Measurements from ENCODE around the gene TNRC6B. TPM values are rescaled to one million over a fixed set of nuclear protein-coding genes. Genes with fewer than 3 reads are reported as not detected.

TNRC6B gene
- total and polyA plus RNA-seq, 5 experiments from 2014 or later: 67.3 to 142 (median 116) TPM

- POLR2A ChIA-PET: interaction anchor here (1.5 kb wide), 1 partner anchor 30 kb away, joined by 3 read pairs; no protein-coding TSS in a partner anchor
- DNase-seq (no peak), ATAC-seq (no peak)
- peaks cover 42 to 72% (median 70%) of the 10 kb centered on the region in 4 donors for H3K4me1 Mint-ChIP-seq
- H3K27ac Mint-ChIP-seq: peak overlapping the region in 5 of 10 donors; percentile 46 to 81 (median 59)
- H3K27me3 Mint-ChIP-seq: no peaks in the 10 kb centered on the region
- H3K36me3 Mint-ChIP-seq: peaks cover 0 to 65% (median 18%) of the 10 kb centered on the region in 3 donors
- H3K4me3 Mint-ChIP-seq: no peak overlapping the region
- no peaks in the 10 kb centered on the region for H3K9me3 Mint-ChIP-seq
Measured at GRCh38 chr22:40250608-40251007, 72.9 kb downstream of the TNRC6B start.

- Mint-ChIP-seq H3K4me3 (no peak overlapping the region), H3K36me3 (peaks cover 0 to 60% (median 18%) of the 10 kb centered on the region in 3 donors), H3K4me1 (peaks cover 43 to 73% (median 70%) of the 10 kb centered on the region in 4 donors), H3K27me3 (no peaks in the 10 kb centered on the region), H3K27ac (peak overlapping the region in 3 of 10 donors; percentile 48 to 59 (median 49)), H3K9me3 (no peaks in the 10 kb centered on the region)
- DNase-seq: no peak
- ATAC-seq: no peak
- POLR2A ChIA-PET: interaction anchor here (0.6 to 1.5 kb wide), 2 partner anchors 30 to 90 kb away, joined by 3 to 4 read pairs; no protein-coding TSS in a partner anchor
Measured at GRCh38 chr22:40251106-40251505, 73.4 kb downstream of the TNRC6B start.

- Mint-ChIP-seq H3K36me3 (peaks cover 0 to 60% (median 18%) of the 10 kb centered on the region in 3 donors), H3K4me1 (peaks cover 45 to 77% (median 72%) of the 10 kb centered on the region in 4 donors), H3K9me3 (no peaks in the 10 kb centered on the region), H3K4me3 (no peak overlapping the region), H3K27me3 (no peaks in the 10 kb centered on the region), H3K27ac (peak overlapping the region in 8 of 10 donors; percentile 4 to 88 (median 46))
- POLR2A ChIA-PET: no interaction called here
- DNase-seq (no peak), ATAC-seq (no peak)
Measured at GRCh38 chr22:40252146-40252545, 74.4 kb downstream of the TNRC6B start.

- Mint-ChIP-seq H3K27me3 (no peaks in the 10 kb centered on the region), H3K4me3 (peak overlapping the region in 3 of 10 donors; percentile 8 to 34 (median 8)), H3K4me1 (peaks cover 42 to 77% (median 58%) of the 10 kb centered on the region in 4 donors), H3K27ac (peak overlapping the region; percentile 49 to 91 (median 84)), H3K36me3 (peaks cover 5 to 67% (median 16%) of the 10 kb centered on the region in 3 donors), H3K9me3 (no peaks in the 10 kb centered on the region)
- no peak for DNase-seq
- POLR2A ChIA-PET: no interaction called here
- ATAC-seq: no peak
Measured at GRCh38 chr22:40256516-40256915, 78.8 kb downstream of the TNRC6B start.

GRCh38 chr22:40258017-40258416, 80.3 kb downstream of the TNRC6B start:
- DNase-seq (peak in 2 of 10 donors; percentile 6 to 13), ATAC-seq (peak in 1 of 2 donors; percentile 55)
- Mint-ChIP-seq H3K27me3 (no peaks in the 10 kb centered on the region), H3K27ac (peak overlapping the region; percentile 26 to 87 (median 80)), H3K4me3 (peak overlapping the region; percentile 6 to 61 (median 34)), H3K4me1 (peaks cover 38 to 73% (median 59%) of the 10 kb centered on the region in 4 donors), H3K36me3 (peaks cover 5 to 70% (median 12%) of the 10 kb centered on the region in 3 donors), H3K9me3 (no peaks in the 10 kb centered on the region)
- POLR2A ChIA-PET: interaction anchor here (0.6 to 1.1 kb wide), 3 partner anchors 9 to 965 kb away, joined by 3 to 8 read pairs (median 4); no protein-coding TSS in a partner anchor

GRCh38 chr22:40258501-40258915, 80.8 kb downstream of the TNRC6B start:
- H3K4me3 Mint-ChIP-seq: peak overlapping the region; percentile 6 to 61 (median 34)
- DNase-seq (peak in 1 of 10 donors; percentile 10), ATAC-seq (peak; percentile 25 to 75)
- peak overlapping the region; percentile 26 to 87 (median 80) for H3K27ac Mint-ChIP-seq
- H3K9me3 Mint-ChIP-seq: peaks cover 0 to under 1% (median 0%) of the 10 kb centered on the region in 9 donors
- H3K4me1 Mint-ChIP-seq: peaks cover 36 to 75% (median 62%) of the 10 kb centered on the region in 4 donors
- POLR2A ChIA-PET: interaction anchor here (0.6 to 1.1 kb wide), 5 partner anchors 10 to 964 kb away, joined by 3 to 8 read pairs (median 4); no protein-coding TSS in a partner anchor
- no peaks in the 10 kb centered on the region for H3K27me3 Mint-ChIP-seq
- peaks cover 5 to 70% (median 12%) of the 10 kb centered on the region in 3 donors for H3K36me3 Mint-ChIP-seq

GRCh38 chr22:40261783-40262182, 84.1 kb downstream of the TNRC6B start:
- peaks cover 44 to 74% (median 67%) of the 10 kb centered on the region in 4 donors for H3K4me1 Mint-ChIP-seq
- H3K4me3 Mint-ChIP-seq: no peak overlapping the region
- POLR2A ChIA-PET: interaction anchor here (1.0 kb wide), 1 partner anchor 125 kb away, joined by 3 read pairs; no protein-coding TSS in a partner anchor
- no peak for ATAC-seq
- DNase-seq: no peak
- H3K27me3 Mint-ChIP-seq: no peaks in the 10 kb centered on the region
- peaks cover 13 to 84% (median 36%) of the 10 kb centered on the region in 3 donors for H3K36me3 Mint-ChIP-seq
- peaks cover 0 to 8% (median 0%) of the 10 kb centered on the region in 9 donors for H3K9me3 Mint-ChIP-seq
- peak overlapping the region in 2 of 10 donors; percentile 28 to 54 for H3K27ac Mint-ChIP-seq

GRCh38 chr22:40263191-40263590, 85.5 kb downstream of the TNRC6B start:
- Mint-ChIP-seq H3K4me3 (no peak overlapping the region), H3K4me1 (peaks cover 40 to 67% (median 57%) of the 10 kb centered on the region in 4 donors), H3K36me3 (peaks cover 13 to 82% (median 45%) of the 10 kb centered on the region in 3 donors), H3K9me3 (peaks cover 0 to 8% (median 0%) of the 10 kb centered on the region in 9 donors), H3K27ac (peak overlapping the region in 9 of 10 donors; percentile 22 to 92 (median 74)), H3K27me3 (no peaks in the 10 kb centered on the region)
- POLR2A ChIA-PET: interaction anchor here (0.5 to 1.2 kb wide), 5 partner anchors 14 to 270 kb away, joined by 3 to 5 read pairs (median 3); partner anchors contain the start of gene SGSM3
- DNase-seq: no peak
- peak in 1 of 2 donors; percentile 25 for ATAC-seq

- ATAC-seq (peak in 1 of 2 donors; percentile 33), DNase-seq (no peak)
- POLR2A ChIA-PET: interaction anchor here (0.5 to 1.0 kb wide), 3 partner anchors 17 to 78 kb away, joined by 3 to 5 read pairs (median 3); no protein-coding TSS in a partner anchor
- H3K4me3 Mint-ChIP-seq: peak overlapping the region in 6 of 10 donors; percentile 4 to 68 (median 38)
- H3K9me3 Mint-ChIP-seq: peaks cover 0 to 8% (median 0%) of the 10 kb centered on the region in 9 donors
- H3K27me3 Mint-ChIP-seq: no peaks in the 10 kb centered on the region
- peaks cover 8 to 82% (median 47%) of the 10 kb centered on the region in 3 donors for H3K36me3 Mint-ChIP-seq
- peak overlapping the region; percentile 41 to 94 (median 80) for H3K27ac Mint-ChIP-seq
- peaks cover 30 to 53% (median 47%) of the 10 kb centered on the region in 4 donors for H3K4me1 Mint-ChIP-seq
Measured at GRCh38 chr22:40265783-40266182, 88.1 kb downstream of the TNRC6B start.

- Mint-ChIP-seq H3K4me3 (no peak overlapping the region), H3K4me1 (peaks cover 16 to 53% (median 24%) of the 10 kb centered on the region in 4 donors), H3K36me3 (peaks cover 8 to 88% (median 44%) of the 10 kb centered on the region in 3 donors), H3K9me3 (no peaks in the 10 kb centered on the region), H3K27ac (peak overlapping the region in 3 of 10 donors; percentile 48 to 77 (median 71)), H3K27me3 (no peaks in the 10 kb centered on the region)
- no peak for ATAC-seq
- no peak for DNase-seq
- POLR2A ChIA-PET: interaction anchor here (0.7 kb wide), 1 partner anchor 122 kb away, joined by 3 read pairs; no protein-coding TSS in a partner anchor
Measured at GRCh38 chr22:40270031-40270430, 92.3 kb downstream of the TNRC6B start.

GRCh38 chr22:40270748-40271373, 93.1 kb downstream of the TNRC6B start:
- Mint-ChIP-seq H3K4me3 (no peak overlapping the region), H3K36me3 (peaks cover 0 to 83% (median 38%) of the 10 kb centered on the region in 3 donors), H3K27ac (peak overlapping the region in 5 of 10 donors; percentile 16 to 91 (median 27)), H3K9me3 (no peaks in the 10 kb centered on the region), H3K4me1 (peaks cover 9 to 50% (median 21%) of the 10 kb centered on the region in 4 donors), H3K27me3 (no peaks in the 10 kb centered on the region)
- DNase-seq (no peak), ATAC-seq (no peak)
- POLR2A ChIA-PET: interaction anchor here (2.8 kb wide), 1 partner anchor 76 kb away, joined by 6 read pairs; the partner anchor contains the start of gene ADSL

GRCh38 chr22:40271440-40271839, 93.7 kb downstream of the TNRC6B start:
- H3K27me3 Mint-ChIP-seq: no peaks in the 10 kb centered on the region
- ATAC-seq: no peak
- H3K27ac Mint-ChIP-seq: peak overlapping the region in 6 of 10 donors; percentile 13 to 91 (median 53)
- no peak for DNase-seq
- H3K4me1 Mint-ChIP-seq: peaks cover 8 to 50% (median 21%) of the 10 kb centered on the region in 4 donors
- H3K36me3 Mint-ChIP-seq: peaks cover 3 to 79% (median 35%) of the 10 kb centered on the region in 3 donors
- no peak overlapping the region for H3K4me3 Mint-ChIP-seq
- no peaks in the 10 kb centered on the region for H3K9me3 Mint-ChIP-seq
- POLR2A ChIA-PET: interaction anchor here (2.8 kb wide), 1 partner anchor 75 kb away, joined by 6 read pairs; the partner anchor contains the start of gene ADSL

All from naive thymus-derived CD8-positive, alpha-beta T cell (primary cell).